Kidney capillary endothelial cell (primary cell): ENCODE results near the gene GDF10.

ENCODE experiments used
- DNase-seq: peaks from one replicate; pipeline ENCODE4 v3.0.0-alpha.2; 2018; ENCODE audit warnings: low spot score

The GDF10 gene

DNA sequence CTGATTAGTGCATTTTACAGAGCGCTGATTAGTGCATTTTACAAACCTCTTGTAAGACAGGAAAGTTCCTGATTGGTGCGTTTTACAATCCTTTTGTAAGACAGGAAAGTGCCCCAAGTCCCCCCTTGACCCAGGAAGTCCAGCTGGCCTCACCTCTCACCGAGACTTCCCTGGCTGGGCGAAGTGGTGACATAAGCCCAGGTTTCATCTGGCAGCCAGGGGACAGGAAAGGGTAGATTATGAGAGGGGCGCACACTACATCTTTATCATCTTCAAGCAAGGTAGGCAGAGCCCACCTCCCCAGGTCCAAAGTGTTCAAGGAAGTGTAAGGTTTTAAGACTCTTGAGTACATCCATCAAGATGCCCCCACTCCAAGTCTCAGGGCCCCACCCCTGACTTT, 5.5 kb upstream of the GDF10 start:
- DNase-seq = no peak

DNA sequence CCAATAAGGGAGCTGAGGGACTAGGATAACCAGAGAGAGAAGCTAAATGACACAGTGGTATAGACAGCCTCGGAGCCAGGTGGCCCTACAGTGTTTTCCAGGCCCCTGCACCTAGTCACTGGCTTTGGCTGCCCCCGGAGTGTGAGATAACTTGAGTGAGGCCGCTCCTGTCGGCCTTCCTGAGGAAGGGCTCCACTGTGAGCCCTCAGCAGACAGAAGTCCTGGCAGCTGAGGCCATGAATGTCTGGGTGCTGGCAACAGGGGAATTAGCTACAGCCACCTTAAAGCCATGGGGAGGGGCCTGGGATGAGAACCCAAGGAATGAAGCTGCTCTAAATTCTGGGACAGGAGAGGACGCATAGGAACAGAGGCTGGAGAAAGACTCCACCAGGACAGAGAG, 4.6 kb upstream of the GDF10 start:
- no peak for DNase-seq

DNA sequence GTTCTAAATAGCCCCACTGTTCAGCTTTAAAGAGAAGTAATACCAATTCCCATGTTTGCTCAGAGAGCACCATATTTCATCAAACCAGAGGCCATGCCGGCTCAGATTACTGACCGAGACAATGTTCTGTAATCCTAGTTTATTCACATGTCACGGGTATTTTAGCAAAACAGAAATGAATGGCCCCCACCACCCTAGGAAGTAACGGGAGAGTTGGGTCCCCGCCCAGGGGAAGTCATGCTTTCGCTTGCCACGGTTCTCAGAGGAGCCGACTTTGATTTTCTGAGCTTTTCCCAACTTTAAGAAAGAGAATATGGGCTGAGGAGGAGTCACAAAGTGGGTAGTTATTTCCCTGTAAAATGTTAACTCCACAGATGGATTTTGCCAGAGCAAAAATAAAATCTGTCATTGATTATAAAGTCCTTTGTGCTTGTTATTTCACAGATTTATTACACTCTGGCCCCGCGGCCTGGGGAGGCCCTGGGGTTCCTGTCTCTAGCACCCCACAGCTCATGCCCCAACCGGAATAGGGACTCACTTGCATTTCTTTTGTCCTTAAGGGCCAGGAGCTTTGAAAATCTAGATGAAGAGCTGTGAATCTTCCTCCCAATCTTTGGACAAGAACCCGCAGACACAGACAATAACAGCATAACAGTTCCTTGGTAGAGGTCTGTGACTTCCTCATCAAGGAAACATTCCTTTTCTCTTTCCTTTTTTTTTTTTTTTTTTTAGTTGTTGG, 3.7 kb upstream of the GDF10 start:
- no peak for DNase-seq

DNA sequence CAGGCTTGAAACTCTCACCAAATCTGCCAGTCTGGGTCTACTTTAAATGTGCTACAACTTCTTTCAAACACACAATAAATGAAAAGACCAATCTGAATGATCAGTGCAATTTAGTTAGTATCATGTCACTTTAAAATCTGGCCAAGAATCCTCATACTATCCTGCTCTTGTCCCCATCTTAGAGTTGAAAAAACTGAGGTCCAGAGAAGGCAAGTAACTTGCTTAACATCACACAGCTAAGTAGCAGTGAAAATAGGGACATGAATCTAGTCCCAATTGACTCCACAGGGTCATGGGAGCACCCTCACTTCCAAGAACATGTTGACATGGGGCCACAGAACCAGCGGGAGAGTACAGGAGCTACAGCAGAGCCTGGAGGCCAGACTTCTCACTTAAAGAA, 3.1 kb upstream of the GDF10 start:
- DNase-seq = no peak

DNA sequence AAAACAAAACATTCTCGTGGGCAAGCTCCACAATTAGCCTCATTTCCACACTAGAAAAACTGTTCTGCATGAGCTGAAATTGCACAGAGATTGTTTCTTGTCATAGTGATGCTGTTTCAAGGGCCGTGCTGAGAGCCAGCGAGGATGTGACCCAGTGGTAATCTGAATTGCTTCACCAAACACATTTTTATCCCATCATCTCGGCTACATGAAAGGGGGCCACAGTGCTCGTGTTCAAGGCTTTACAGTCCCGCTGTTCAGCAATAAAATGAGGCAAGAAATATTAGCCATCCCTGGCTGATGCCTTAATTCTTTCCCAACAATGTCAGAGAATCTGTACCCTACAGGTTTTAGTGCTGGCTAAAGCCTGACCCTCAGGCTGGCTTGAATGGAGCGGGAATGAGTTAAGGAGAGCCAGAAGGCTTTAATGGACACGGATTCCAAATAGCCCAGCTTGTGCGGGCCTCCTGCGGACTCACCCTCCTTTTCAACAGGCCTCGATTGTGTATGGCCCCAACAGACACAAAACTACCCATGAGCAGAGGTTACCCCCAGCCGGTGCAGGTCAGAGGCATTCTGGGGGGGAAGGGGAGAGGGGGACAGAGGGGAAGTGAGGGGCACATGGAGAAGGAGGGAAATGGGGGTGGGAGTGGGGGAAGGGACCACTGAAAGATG, 2.0 kb upstream of the GDF10 start:
- no peak for DNase-seq

DNA sequence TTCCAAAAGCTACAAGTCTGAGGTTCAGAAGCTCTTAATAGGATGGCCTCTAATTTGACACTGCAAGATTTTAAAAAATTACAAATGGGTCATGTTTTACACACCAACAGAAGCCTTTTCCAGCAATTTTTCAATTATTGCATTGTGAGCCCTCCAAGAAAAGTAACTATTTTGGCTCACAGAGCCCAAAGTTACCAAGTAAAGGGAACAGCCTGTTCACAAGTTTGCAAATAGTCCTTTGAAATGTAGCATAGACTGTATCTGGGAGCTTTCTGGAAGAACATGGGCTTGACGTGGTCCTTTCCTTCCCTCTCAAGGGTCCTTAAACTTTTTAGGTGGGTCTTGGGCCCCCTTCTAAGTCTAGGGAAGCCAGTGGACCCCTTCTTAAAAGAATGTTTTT, 1.3 kb upstream of the GDF10 start:
- DNase-seq = no peak

DNA sequence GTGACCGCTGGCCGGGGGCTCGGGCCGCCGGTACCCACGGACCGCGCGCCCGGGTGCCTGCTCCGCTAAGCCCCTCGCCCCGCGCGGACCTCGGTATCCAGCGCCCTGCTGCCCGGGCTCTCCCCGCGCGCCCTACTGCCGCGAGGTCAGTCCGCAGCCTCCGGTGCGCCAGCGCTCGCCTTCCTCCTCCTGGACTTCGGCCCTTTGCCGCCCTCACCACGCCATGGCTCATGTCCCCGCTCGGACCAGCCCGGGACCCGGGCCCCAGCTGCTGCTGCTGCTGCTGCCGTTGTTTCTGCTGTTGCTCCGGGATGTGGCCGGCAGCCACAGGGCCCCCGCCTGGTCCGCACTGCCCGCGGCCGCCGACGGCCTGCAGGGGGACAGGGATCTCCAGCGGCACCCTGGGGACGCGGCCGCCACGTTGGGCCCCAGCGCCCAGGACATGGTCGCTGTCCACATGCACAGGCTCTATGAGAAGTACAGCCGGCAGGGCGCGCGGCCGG, 483 bp downstream of the GDF10 start:
- DNase-seq = no peak

DNA sequence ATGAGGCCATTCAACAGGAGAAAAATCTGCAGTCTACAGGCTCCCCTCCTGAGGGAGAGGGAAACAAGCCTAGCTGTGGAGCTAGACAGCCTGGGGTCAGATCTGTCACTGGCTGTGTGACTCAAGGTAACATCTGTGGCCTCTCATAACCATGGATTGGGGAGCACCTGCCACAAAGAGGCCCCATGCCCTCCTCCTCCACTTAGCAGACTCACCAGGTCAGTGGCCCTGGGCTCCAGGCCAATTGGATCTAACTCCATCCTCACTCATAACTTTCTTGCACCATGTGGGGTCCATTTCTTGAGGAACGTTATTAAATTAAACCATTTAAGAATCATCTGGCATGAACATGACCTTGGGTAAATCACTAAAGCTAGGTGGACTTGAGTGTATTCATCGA, 1.8 kb downstream of the GDF10 start:
- no peak for DNase-seq

DNA sequence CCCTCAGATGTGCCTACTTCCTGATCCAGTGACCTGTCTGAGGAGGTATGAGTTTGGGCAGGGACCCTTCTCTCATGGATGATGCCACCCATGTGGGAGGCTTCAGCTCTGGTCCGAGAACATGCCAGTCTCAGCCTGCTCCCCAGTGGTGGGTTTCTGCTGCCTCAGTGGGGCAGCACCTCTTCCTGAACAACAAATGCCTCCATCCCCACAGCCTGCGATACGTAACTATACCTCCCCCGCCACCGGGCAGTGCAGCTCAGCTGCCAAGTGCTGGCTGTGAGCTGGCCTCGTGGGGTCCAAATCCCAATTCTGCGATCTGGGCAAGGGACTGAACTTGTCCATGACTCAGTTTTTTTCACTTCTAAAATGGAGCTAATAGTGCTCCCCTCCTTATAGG, 3.1 kb downstream of the GDF10 start:
- no peak for DNase-seq

DNA sequence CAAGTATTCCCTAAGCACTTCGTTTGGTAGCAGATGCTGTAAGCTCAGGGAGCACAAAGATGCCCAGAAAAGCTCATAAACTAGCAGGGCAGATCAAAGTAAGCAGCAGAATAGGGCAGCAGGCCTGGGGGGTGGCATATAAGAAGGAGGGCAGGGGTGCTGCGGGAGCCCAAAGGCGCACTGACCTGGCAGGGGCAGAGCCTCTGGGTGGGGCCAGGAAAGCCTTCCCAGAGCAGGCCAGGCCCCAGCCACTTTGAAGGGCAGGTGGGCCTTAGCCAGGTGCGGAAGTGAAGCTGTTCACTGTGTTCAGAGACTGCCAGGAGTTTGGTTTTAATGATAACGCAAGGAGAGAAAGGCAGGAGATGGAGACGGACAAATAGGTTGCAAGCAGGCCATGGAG, 3.9 kb downstream of the GDF10 start:
- DNase-seq = no peak

DNA sequence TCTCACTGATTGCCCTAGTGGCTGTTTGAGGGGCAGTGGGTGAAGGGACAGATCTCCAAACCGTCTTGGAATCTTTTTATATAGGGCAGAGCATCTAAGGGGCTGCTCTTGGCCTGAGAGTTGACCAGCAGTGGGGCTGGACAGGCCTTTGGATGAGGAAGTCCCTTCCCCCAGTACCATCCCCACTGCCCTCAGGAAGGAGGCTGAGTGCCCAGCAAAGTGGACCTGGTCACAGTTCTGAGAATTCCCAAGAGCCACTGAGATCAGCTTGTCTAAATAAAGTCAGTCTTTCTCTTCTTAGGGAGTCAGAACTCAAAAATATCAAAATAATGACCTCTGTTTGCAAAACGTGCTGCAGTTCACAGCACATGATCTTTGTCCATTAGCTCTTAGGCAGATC, 5.6 kb downstream of the GDF10 start:
- no peak for DNase-seq

DNA sequence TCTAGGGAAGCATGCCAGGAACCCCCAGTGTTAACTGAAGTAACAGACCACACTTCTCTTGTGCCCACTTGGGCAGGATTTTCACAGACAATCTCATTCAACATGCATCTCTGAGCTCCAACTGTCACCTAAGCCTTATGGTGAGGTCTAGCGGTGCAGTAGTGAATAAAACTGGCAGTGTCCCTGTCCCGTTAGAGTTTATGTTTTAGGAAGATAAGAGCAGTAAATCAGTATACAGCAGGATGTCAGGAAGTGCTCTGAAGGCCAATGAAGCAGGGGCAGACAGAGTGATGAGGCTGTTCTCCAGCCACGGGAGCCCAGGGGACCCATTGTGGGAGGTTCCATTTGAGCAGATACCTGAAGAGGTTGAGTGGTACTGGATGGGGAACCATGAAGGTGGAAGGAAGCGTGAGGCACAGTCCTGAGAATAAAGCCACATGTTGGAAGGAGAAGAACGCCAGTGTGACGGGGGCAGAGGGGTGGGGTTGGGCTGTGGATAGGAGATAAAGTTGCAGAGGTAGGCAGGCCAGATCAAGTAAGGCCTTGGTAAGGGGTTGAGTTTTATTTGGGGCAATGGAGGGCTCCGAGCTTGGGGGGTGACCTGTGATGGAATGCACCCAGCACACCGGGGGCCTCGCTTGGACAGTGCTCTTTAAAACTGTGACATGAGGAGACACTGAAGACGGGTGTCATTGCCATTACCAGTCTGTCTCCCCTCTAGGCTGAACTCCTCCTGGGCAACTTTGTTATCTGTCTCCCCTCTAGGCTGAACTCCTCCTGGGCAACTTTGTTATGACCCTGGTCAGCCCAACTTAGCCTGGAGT, 6.6 kb downstream of the GDF10 start:
- DNase-seq = no peak

DNA sequence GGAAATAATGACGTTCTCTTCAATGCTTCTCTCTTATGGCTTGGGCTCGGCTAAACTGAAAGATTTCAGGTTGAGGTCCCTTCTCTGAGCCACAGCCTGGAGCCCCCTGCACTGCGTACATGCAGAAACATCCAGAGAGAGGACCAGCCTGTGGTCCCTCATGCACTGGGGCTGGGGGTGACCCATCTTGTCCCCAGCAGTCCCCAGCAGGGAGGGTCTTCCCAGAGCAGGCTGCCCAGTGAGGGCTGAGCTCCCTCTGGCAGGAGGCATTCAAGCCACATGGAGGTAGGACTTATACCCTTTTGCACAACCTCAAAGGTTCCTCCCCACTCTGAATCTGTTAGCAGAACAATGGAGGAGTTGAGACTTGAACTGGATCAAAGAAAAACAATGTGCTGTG, 7.4 kb downstream of the GDF10 start:
- no peak for DNase-seq

DNA sequence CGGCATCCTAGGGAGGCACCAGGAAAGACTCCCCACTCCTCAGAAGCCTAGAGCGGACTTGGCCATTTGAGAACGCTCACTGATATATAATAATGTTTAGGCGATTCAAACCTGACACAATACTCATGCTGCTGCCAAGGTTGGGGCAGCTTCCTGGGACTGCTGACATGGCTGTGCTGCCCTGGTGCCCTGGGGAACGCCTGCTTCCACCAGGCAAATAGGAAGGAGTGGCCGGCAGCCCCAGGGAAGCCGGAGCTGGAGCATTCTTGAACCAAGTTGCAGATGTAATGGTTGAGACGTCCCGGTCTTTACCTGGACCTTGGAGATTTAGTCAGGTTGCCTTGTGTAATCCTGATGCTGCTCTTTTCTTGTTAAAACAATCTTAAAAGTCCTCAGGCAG, 8.8 kb downstream of the GDF10 start:
- no peak for DNase-seq

DNA sequence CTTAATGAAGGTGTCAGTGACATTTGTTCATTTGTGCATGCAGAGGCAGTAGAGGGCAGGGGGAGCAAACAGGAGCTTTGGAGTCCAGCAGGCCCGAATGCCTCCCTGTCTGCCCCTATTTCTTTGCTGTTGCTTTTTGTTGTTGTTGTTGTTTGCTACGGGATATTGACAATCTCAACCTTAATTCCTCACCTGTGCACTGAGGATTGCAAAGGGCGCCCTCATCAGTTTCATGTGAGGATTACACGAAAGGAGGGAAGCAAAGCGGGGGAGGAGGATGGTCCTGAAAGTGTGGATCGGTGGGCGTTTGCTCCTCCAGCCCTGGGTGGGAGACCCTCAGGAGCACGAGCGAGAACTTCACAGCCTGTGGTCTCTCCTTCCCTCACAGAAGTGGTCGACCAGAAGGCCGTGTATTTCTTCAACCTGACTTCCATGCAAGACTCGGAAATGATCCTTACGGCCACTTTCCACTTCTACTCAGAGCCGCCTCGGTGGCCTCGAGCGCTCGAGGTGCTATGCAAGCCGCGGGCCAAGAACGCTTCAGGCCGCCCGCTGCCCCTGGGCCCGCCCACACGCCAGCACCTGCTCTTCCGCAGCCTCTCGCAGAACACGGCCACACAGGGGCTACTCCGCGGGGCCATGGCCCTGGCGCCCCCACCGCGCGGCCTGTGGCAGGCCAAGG, 9.6 kb downstream of the GDF10 start:
- no peak for DNase-seq

DNA sequence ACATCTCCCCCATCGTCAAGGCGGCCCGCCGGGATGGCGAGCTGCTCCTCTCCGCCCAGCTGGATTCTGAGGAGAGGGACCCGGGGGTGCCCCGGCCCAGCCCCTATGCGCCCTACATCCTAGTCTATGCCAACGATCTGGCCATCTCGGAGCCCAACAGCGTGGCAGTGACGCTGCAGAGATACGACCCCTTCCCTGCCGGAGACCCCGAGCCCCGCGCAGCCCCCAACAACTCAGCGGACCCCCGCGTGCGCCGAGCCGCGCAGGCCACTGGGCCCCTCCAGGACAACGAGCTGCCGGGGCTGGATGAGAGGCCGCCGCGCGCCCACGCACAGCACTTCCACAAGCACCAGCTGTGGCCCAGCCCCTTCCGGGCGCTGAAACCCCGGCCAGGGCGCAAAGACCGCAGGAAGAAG, 10.1 kb downstream of the GDF10 start:
- no peak for DNase-seq

DNA sequence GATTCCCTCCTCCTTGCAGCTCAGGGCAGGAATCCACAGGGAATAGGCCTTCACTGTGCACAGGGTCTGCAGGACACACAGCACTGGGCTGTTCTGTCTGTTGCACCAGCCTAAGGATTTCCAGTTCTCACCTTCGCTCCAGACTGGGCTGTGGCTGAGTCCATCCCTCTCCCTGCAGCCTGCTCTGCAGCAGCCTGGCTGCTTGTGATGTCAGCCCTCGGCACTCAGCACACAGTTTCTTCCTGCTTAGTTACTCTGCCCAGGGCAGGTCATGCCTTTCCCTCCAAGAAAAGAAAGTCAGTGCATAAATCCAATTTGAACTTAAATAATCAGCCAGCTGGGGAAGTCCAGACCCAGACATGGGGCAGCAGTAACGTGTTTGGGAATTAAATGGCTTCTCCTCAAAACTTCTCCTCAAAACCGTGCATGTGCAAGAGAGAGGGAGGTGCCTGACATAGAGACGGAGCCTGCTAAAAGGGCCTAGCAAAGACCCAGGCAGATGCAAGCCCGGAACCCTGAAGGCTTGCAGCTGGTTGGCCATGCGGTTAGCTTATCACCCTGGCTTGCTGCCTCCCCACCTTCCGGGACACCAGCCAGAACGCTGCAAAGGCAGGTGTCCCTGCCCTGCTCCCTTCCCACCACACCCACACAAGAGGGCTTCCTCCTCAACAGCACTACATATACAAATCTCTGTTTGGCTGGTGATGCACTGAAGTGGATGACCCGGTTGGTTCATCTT, 11.4 kb downstream of the GDF10 start:
- DNase-seq = no peak

DNA sequence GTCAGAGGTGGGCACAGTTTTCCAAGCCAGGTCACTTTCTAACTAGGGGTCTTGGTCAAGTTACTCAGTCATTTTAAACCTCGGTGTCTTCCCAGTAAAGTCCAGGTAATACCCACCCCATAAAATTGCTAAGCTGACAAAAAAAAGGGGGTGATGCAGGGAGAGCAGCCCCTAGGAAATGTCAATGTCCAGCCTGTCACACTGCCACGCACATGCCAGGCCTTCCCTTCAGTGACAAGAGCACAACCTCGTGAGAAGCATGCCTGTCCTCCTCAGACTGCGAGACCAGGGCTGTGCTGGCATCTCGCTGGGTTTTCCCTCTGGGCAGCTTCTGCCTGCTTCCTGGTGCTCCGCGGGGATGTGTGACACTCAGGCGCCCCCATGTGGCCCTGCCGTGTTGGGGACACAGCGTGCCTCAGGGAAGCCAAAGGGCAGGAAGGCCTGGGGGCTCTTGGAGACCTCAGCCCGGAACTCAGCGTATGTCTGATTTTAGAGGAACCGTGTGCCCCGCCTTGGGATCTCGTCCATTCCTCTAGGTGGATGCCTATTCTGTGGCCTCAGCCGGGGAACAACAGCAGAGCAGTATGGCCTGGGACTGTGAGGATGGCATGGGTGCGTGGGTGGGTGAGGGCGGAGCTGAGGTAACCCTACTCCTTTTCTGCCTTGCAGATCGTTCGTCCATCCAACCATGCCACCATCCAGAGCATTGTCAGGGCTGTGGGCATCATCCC, 12.1 kb downstream of the GDF10 start:
- peak; percentile 63 for DNase-seq

DNA sequence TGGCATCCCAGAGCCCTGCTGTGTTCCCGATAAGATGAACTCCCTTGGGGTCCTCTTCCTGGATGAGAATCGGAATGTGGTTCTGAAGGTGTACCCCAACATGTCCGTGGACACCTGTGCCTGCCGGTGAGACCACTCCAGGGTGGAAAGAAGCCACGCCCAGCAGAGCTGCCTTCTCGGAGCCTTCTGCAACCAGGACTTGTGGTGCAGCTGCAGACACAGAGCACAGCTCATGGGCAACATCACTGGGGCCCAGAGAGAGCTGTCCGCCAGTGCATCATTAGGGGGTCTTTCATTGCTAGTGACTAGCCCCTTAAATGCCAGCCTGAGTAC, 12.6 kb downstream of the GDF10 start:
- no peak for DNase-seq

DNA sequence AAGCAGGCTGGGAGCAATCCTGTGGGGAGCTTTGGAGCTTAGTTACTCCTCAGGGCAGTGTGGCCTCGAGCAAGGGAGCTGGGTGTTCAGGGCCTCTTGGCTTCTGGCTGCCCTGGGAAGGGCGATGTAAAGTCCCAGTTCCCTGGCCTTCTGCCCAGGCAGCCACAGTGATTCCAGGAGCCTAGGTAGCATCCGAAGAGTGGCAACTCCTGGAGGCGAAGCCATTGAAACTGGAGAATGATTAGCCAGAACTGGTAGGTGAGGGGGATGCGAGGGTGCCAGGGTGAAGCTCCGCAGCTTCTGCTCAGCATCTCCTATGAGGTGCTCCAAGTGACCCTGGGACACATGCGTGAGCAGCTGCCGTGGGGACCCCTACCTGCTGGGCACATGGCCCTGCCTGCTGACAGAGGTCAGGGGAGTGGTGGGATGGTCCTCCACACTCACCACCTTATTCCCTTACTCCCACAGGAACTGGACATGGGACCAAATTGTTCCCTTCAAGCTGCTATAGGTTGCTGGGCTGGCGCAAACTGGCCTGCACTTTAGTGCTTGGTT, 14.5 kb downstream of the GDF10 start:
- no peak for DNase-seq

DNA sequence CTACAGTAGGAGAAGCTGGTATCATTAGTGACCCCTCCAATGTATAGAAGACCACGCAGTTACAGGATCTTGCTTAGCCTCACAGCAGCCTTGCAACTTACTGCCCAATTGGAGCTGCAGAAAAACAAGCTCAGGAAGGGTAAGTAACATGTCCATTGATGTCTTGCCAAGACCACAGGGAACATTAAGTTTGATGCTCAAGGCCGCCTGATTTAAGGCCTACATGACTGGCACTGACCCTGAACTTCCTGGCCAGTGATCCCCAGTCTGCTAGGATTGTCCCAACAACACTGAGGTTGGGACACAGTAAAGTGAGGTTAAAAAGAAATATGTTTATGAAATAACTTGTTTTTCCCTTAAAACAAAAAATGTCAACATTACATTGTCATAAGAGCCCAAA, 15.4 kb downstream of the GDF10 start:
- DNase-seq = no peak
